CD4-positive, alpha-beta T cell treated with Interleukin-10 for 1 hour (primary cell): ENCODE results near the gene SPAG16.
"Not testable (repeated sequence)": the region's sequence is repeated elsewhere in the genome, so short reads cannot be mapped to it uniquely, and the experiment has no call there.

Experiments
- DNase-seq: peaks from one replicate; pipeline ENCODE4 v3.0.0-alpha.2; 2020

Gene SPAG16

DNA sequence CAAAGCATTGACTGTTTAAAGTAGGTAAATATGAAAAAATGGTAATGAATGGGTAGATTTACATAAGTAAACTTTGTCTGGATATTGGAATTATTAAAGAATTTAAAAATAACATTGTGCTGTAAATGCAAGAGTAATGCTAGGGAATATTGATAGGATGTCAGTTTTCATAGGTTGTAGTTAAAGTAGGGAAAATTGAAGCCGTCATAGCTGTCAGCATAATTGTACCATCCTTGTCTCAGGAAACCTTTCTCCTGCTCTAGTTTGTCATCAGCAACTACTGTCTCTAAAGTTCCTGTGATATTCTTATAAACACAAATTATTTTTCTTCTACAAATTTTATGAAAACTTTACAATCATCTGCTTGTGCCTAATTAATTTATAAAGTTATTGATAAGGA is 10.1 kb upstream of the SPAG16 start:
- no peak for DNase-seq

DNA sequence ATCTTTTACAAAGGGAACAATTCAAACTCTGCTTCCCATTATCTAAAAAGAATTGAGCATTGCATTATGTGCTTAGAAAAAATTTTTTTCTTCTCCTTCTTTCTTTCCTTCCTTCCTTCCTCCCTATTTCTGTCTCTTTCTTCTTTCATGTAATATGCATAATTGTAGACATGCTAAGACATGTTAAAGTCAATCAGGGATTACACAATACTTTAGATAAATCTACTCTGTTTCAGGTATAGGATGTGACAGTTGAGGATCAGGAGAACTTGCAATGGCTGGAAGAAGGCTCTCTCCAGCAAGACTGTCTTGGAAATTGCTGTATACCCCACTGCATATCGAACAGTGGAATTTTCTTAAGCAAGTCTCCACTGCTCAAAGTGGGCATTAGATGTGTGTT is 9.0 kb upstream of the SPAG16 start:
- DNase-seq = no peak

DNA sequence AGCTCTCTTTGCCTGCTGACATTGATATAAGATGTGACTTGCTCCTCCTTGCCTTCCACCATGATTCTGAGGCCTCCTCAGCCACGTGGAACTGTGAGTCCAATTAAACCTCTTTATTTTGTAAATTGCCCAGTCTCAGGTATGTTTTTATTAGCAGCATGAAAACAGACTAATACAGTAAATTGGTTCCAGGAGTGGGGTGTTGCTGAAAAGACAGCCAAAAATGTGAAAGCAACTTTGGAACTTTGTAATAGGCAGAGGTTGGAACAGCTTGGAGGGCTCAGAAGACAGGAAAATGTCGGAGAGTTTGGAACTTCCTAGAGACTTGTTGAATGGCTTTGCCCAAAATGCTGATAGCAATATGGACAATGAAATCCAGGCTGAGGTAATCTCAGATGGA is 7.1 kb upstream of the SPAG16 start:
- DNase-seq = not testable (repeated sequence)

DNA sequence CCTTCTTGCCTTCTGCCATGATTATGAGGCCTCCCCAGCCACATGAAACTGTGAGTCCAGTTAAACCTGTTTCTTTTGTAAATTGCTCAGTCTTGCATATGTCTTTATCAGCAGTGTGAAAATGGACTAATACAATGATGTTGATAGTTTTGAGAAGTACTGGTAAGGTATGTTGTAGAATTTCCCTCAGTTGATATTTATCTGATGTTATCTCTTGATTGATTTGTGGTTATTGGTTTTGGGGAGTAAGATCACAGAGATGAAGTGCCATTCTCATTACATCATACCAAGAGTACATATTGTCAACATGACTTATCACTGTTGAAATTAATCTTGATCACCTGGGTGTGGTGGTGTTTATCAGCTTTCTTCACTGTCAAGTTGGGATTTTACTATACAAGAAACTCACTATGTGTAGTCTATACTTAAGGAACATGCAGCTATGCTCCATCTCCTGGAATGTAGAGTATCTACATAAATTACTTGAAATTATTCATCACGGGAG is 5.1 kb upstream of the SPAG16 start:
- no peak for DNase-seq

DNA sequence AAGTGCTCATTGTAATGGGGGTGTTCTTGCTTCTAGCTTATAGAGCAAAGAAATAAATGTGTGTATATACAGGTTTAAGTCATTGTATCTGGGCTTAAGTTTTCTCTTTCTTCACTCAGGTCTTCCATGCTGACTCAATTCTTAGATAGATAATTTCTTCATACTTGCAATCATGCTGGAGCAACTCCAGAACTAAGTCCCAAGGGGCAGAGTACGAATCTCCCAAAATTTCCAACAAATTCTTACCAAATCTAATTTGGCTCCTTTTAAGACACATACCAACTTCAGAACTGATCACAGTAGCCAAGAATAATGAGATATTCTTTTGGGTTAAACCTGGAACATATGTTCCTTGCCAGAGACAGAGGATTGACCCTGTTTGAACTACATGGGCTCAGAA is 4.3 kb upstream of the SPAG16 start:
- no peak for DNase-seq

DNA sequence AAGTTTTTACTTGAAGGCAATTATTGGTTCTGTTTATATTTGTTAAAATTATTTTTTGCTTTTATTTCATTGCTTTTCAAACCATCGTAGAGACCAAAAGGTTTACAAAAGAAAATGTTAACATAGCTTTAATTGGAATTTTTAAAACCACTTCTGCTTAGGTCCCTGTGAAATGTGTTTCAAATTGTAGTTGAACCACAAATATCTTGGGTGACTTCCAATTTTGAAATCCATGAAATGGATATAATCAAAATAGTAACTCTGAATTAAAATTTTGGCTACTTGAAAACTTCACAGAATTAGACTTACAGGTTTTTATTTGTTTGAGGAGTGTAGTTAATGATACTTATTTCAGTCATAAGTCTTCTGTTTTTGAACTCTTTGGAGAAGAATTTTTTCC is 3.1 kb upstream of the SPAG16 start:
- no peak for DNase-seq

DNA sequence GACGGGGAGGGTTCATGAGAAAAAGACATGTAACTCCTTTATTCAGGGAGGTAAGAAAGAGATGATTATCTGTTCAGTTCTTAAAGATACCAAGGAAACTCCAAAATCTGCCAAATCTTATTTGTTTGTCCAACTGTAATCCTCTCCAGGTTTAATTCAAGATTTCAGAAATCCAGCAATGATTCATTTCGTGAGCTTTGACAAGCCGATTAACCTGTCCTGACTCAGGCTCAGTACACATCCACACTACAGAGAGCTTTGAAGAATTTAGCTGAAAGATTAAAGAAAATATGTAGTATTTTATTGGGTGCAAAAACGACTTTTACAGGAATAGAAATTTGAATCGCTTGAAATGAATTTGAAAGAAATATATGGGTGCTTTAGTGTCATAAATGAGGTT is 1.1 kb downstream of the SPAG16 start:
- no peak for DNase-seq

DNA sequence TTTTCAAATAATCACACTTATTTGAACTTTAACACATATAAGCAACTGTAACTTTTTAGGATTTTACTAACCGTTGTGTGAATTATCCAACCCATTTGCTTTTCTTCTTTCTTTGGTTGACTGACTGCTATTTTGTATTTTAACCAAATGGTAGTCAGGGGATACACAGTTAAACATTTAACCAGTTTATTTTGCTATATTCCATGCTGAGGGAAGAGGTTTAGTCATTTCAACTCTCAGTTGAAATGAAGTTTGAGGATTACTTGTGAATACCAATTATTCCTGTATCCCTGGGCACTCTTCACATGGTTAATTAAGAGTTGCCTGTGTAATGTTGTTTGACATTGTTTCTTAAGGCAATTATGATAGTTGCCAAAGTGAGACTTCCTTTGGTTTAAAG is 1.9 kb downstream of the SPAG16 start:
- DNase-seq = no peak

DNA sequence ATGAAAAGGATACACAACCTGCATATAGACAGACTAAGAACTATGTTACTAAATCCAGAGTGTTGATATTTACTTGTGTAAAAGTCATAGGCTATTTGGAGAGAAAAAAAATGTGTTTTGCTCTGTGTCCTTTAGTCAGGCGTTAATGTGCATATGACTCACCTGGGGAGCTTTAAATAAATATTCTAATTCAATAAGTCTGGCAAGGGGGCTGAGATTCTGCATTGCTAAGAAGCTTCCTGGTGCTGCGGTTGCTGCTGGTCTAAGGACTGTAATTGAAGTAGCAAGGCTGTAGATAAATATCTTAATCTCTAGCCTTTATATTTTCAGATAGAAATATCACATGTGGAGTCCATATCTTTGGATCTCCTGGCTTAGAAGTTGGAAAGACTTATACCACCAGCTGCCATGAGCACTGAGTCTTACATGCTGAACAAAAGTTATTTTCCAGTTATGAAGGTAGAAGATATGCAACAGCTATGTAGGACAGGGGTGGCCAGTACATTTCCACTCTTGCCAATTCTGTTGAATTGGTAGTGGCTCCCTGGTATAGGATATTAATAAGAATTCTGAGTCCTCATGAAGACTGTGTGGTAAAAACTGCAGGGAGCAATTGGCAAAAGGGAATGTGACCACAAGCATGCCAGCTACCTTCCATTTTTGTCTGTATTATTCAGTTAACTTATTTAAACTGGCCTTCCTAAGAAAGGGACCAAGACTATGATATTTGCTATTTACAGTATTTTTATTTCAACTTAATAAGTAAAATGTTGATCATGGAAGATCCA is 4.8 kb downstream of the SPAG16 start:
- DNase-seq = no peak

DNA sequence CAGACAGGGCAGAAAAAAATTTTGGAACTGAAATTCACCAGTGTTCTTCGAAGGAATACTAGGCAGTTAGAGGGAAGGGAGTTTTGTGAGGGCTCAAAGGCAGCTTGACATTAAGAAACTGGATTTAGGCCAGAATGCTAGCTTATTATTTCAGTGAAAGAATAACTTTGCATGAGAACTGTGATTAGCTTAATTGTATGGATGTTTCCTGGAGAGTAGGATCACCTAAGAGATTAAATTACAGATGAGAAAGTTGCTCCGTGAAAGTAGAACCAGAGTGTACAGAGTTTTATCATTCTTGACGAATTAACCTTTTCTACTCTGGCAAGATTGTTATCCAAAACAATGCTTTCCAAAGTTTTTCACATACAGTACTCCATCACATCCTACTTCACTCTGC is 6.2 kb downstream of the SPAG16 start:
- DNase-seq = no peak

DNA sequence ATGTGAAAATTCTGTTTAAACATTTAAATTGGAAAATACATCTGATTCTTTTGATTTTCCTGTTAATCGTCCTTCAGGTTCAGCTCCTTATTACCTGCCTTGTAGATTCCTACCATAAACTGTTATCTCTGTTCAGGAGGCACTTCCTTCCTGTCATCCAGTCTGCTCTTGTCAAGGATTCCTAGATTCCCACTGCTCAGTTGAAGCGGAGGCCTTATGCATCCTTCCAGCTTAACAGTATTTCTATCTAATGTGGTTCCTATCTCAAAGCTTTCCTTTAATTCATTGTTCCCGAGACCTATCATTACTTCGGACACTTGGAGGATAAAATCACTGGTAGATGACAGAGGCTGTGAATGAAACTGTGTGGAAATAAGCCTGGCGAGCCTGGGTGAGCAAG is 12.0 kb downstream of the SPAG16 start:
- DNase-seq = no peak

DNA sequence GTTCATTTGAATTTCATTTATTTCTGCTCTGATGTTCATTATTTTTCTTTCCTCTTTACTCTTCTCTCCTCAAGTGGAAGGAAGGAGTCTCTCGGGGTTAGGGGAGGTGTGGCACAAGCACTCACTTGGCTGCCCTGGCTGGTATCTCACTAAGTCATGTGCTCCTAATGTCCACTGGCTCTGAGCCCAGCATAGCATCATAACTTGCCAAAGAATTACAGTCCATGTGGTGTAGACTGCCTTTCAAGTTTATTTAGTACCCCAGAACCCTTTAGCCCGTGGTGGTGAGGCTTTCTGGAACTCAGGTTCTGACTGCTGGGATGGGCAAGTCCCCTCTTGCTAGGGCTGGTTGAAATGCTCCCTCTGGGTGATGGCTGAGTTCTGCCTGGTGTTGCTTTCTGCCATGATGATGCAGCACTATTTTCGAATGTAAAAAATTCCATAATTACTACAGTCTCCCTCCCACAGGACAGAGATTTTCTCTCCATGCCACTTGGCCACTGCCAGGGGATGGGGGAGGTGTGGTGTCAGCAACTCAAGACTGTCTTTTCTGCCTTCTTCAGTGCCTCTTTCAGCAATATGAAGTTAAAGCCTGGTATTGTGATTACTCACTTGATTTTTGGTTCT is 22.2 kb downstream of the SPAG16 start:
- no peak for DNase-seq

DNA sequence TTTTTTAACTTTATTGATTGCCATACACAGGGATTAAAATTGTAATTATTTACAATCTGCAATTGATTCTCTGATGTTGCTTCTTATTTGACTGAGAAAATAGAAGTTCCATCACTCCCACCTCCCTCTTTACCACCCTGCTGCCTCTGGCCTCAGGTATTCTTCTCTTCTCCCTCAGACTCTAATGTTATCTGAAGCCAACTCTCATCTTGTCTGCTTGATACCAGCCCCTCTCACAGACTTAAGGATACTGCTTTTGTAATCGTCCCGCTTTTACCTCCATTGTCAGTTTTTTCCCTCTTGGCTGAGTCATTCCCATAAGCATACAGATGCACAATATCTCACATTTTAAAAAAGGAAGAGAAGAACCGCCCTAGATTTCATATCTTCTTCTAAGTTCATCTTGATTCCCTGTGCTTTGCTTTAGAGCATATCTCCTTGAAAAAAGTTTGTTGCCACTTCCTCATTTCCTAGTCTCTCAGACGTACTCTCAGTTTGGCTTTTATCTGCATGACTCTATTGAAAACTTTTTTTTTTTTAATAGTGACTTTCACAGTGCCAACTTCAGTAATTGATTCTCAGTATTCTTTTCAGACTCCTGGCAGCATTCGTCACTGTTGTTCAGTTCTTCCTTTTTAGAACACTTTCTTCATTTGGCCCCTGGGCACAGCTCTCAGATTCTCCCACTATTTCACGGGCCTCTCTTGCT is 31.1 kb downstream of the SPAG16 start:
- no peak for DNase-seq

DNA sequence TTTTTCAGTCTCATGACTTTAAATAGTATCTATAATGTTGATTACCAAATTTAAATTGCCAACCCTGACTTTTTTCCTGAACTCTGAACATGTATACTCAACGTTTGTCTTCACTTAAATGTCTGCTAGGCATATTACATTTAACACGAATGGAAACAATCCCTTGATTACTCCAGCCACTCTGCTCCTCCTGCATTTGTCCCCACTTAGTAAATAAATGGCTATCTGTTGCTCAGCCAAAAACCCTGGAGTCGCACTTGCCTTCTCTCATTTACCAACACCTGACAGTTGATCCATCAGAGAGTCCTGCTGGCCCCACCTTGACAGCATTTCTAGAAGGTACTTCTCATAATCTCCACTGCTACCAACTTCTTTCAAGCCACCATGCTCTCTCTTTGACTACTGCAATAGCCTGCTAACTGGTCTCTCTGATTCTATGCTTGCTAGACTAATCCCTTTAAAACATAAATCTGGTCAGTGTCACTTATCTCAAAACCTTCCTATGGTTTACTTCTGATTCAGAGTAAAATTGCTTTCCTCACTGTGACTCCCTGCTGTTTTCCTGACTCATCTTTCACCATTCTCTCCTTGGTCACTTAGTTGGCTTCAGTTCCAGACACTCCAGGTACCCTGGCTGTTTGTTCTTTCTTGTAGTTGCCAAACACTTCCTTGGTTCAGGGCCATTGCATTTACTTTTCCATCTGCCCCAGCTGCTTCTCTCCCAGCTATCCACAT is 31.9 kb downstream of the SPAG16 start:
- no peak for DNase-seq

DNA sequence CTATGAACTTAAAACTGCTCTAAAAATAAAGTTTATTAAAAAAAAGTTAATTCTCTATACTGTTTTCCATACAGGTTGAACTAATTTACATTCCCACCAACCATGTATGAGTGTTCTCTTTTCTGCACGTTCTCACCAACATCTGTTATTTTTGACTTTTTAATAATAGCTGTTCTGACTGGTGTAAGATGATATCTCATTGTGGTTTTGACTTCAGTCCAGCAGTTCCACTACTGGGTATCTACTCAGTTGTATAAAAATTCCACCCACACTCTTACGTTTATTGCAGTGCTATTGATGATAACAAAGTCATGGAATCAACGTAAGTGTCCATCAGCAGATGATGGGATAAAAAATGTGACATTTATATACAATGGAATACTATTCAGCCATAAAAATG is 33.7 kb downstream of the SPAG16 start:
- DNase-seq = no peak

DNA sequence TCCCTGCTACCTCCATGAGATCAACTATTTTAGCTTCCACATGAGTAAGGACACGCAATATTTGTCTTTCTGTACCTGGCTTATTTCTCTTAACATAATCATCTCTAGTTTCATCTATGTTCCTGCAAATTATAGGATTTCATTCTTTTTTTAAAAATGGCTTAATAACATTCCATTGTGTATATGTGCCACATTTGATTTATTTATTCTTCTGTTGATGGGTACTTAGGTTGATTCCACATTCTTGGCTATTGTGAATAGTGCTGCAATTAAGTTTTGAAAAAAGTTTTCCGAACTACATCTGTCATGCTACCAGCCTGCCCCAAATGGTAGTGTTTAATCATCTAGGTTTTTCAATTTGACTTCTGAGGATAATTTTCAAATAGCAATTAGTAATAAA is 36.3 kb downstream of the SPAG16 start:
- DNase-seq = no peak

DNA sequence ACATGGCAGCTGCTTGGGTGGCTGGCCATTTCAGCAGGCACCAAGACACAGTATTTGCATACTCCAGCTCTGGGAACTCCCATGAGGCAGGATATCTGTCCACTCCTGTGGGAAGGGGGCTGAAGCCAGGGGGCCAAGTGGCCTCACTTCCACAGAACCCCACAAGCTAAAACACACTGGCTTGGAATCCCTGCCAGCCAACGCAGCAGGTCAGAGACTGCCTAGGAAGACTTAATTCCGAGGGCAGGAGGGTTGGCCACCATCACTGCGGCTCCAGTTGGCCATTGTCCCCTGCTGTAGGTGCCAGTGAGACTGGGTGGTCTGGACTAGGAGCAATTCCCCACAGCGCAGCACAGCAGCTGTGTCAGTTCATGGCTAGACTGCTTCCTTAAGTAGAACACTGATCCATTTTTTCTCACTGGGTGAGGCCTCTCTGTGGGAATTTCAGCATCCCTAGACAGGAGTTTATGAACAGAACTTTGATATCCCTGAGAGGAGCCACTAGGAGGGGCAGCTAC is 52.0 kb downstream of the SPAG16 start:
- DNase-seq = no peak

DNA sequence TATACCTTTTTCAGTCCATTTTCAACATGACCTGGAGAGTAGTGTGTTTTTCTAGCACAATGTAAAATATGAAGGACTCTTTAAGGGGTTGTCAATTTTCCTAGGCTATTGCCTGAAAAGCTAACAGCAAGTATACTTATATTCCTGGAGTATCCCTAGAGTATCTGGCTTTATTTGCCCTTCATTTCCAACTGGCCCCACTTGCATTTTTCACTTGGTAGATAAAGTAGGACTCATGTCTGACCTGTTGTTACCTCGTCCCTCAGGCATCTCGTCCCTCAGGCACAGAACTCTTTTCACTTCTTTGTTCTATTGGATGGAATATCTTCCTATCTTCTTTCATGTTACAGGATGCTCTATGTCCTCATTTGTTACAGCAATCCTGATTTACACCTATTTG is 69.2 kb downstream of the SPAG16 start:
- no peak for DNase-seq

DNA sequence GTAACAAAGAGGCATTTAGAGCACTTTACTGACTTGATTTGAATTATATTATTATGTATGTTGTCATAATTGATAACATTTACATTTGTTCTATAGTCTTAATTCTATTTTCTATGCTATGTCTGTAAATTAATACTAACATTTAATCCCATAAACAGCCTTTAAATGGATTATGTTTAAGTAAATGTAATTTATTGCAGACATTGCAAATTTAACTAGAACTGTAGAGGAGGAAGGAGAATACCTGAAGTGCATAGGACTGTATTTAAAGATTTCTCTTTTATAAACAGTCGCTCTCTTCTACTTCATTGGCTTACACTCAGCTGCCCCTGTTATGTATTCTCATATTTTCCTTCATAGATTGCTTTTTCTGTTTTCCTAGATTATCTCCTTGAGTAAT is 92.4 kb downstream of the SPAG16 start:
- DNase-seq = no peak

DNA sequence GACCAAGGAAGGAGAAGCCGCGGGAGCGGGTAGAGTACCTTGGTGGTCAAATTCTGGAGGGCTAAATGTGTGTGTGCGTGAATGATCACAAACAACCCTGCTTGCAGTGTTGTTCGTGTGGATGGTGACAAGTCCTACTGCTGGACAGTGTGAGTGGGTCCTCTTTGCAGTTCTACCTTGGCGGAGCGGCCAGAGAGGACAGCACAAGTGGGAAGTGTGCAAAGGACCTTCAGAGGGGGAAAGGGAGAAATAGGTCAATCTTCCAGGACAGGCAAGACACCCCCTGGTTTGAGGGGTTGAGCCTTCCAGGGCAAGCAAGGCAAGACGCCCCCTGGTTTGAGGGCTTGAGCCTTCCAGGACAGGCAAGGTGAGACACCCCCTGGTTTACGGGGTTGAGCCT is 122.8 kb downstream of the SPAG16 start:
- not testable (repeated sequence) for DNase-seq

DNA sequence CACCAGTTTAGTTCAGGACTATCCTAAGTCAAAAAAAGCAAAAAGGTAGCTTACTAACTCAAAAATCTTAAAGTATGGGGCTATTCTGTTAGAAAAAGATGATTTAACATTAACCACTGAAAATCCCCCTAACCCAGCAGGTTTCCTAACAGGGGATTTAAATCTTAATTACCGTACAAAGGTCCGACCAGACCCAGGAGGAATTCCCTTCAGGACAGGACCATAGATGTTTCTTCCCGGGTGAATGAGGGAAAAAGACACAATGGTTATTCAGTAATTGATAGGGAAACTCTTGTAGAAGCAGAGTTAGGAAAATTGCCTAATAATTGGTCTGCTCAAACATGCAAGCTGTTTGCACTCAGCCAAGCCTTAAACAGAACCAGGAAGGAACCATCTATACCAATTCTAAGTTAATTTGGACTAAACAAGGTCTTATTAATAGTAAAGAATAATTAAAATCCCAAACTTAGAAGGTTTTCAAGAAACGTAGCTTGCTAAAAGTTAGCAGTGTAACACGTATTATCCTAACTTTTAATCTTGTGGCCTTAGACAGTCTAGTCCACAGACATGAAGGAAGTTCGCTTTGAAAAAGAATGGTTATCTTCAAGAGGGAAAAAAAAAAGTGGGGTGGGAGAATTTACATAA is 124.3 kb downstream of the SPAG16 start:
- DNase-seq = not testable (repeated sequence)

DNA sequence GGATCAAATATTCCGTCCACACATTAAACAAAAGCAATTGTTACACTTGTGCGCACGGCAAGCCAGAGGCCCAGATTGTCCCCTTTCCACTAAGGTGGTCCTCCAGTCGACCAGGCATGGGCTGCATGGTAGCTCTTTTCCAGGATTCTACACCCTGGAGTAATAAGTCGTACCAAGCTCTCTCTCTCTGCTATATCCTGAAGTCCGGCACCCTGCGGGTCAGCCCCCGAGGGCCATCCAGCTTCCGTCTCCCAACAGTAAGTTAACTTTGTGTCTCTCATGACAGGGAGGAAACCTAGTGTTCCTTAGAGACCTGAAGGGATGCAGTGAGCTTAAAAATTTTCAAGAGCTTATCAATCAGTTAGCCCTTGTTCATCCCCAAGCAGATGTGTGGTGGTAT is 126.4 kb downstream of the SPAG16 start:
- not testable (repeated sequence) for DNase-seq
